Thoracic aorta (tissue), 2 donors: ENCODE data around the gene SPATA31E1. TPM values are rescaled to one million over a fixed set of nuclear protein-coding genes. Genes with fewer than 3 reads are reported as not detected.

ENCODE experiments used
- total RNA-seq, 2 donors: library from RNA; depleted of rRNA; stranded (reverse); fragments of >200 nt; gene quantifications; one replicate each; pipeline versions ENCODE4 v1.1.0 to v1.2.3, GENCODE V29; 2016

SPATA31E1 gene
- total RNA-seq, 2 donors from 2014 or later: not detected

Other genes with a start within 250 kb of the SPATA31E1 start
- gene CTSL, start 156.8 kb upstream of the SPATA31E1 start, total RNA-seq: 100 to 1,000 TPM in 1 of 2 donors, 10 to 100 TPM in 1; 94.5 to 274 TPM
- gene SPATA31C1, start 35.1 kb downstream of the SPATA31E1 start, total RNA-seq: not detected
- 10 to 100 TPM in 1 of 2 donors, 1 to 10 TPM in 1; 4.1 to 10.5 TPM for gene CDK20, start 91.7 kb downstream of the SPATA31E1 start, total RNA-seq